OCI-LY7 (cell line): ENCODE measurements around the gene CBFA2T3. TPM values are rescaled to one million over a fixed set of nuclear protein-coding genes. Genes with fewer than 3 reads are reported as not detected.

ENCODE experiments used
- BruUV-seq: library from RNA; stranded (reverse); fragments of 400-500 nt; replicated peaks from 2 replicates; lab custom pipeline; 2021; lab: Mats Ljungman, UMichigan
- CTCF ChIA-PET: fragments of 300-600 bp; sonication (Branson Sonifier 250); formaldehyde crosslinking; loops from one replicate; lab custom pipeline; 2022; ENCODE audit warnings: antibody characterized with exemption; ENCODE audit not compliant: unreplicated experiment; lab: Charles Lee
- POLR2A ChIA-PET: fragments of 300-600 bp; sonication (Branson Sonifier 250); formaldehyde crosslinking; loops from one replicate; lab custom pipeline; 2022; ENCODE audit warnings: antibody characterized with exemption; lab: Charles Lee
- DNase-seq: peaks from one replicate; pipeline ENCODE4 v3.0.0-alpha.2; 2015; ENCODE audit warnings: low spot score
- H2AFZ ChIP-seq: fragments of 200-600 bp; sonication (generic), shearing (Covaris generic); 2 replicates; pipeline ENCODE4 v1.6.1; 2014; ENCODE audit warnings: mild to moderate bottlenecking, antibody characterized with exemption, low read length, moderate library complexity
- H3K27ac ChIP-seq: fragments of 200-600 bp; sonication (generic); 2 replicates; pipeline ENCODE4 v1.5.1; 2014; ENCODE audit warnings: mixed run types, low read depth, mild to moderate bottlenecking, moderate library complexity, low read length, inconsistent platforms; ENCODE audit not compliant: poor library complexity, severe bottlenecking
- H3K36me3 ChIP-seq: fragments of 200-600 bp; sonication (generic); 2 replicates; pipeline ENCODE4 v1.6.1; 2014; ENCODE audit warnings: mild to moderate bottlenecking, antibody characterized with exemption, low read length, moderate library complexity, mixed read lengths; ENCODE audit not compliant: insufficient read depth
- H3K4me1 ChIP-seq: fragments of 200-600 bp; sonication (generic); 2 replicates; pipeline ENCODE4 v1.5.1; 2014; ENCODE audit warnings: mild to moderate bottlenecking, low read length; ENCODE audit not compliant: insufficient read depth, poor library complexity, severe bottlenecking
- H3K4me2 ChIP-seq: fragments of 200-600 bp; sonication (generic); 2 replicates; pipeline ENCODE4 v1.6.1; 2014; ENCODE audit warnings: mild to moderate bottlenecking, low read length
- H3K4me3 ChIP-seq: fragments of 200-600 bp; sonication (generic); 2 replicates; pipeline ENCODE4 v1.5.1; 2014; ENCODE audit warnings: mild to moderate bottlenecking, low read depth, low read length; ENCODE audit not compliant: poor library complexity, severe bottlenecking
- H3K79me2 ChIP-seq: fragments of 200-600 bp; sonication (generic); 2 replicates; pipeline ENCODE4 v1.6.1; 2016; ENCODE audit warnings: low read depth, mild to moderate bottlenecking, low read length, moderate library complexity, mixed read lengths; ENCODE audit not compliant: insufficient read depth
- H3K9me2 ChIP-seq: fragments of 200-600 bp; sonication (generic); 2 replicates; pipeline ENCODE4 v1.6.1; 2016; ENCODE audit warnings: mild to moderate bottlenecking, low read length, mixed read lengths; ENCODE audit not compliant: insufficient read depth
- H3K9me3 ChIP-seq: fragments of 200-600 bp; sonication (generic); 2 replicates; pipeline ENCODE4 v1.6.1; 2014; ENCODE audit warnings: mild to moderate bottlenecking, mixed run types, low read length, mixed read lengths
- H4K20me1 ChIP-seq: fragments of 200-600 bp; sonication (generic); 2 replicates; pipeline ENCODE4 v1.6.1; 2014; ENCODE audit warnings: mild to moderate bottlenecking, antibody characterized with exemption, low read length, moderate library complexity, mixed read lengths; ENCODE audit not compliant: insufficient read depth
- CTCF ChIP-seq: fragments of 200-600 bp; sonication (generic); conservative IDR thresholded peaks from 2 replicates; pipeline ENCODE4 v1.5.1; 2014; ENCODE audit warnings: mild to moderate bottlenecking, antibody characterized with exemption, low read length, moderate library complexity, mixed read lengths
- EZH2phosphoT487 ChIP-seq: fragments of 200-600 bp; sonication (generic); IDR thresholded peaks from 2 replicates; pipeline ENCODE4 v1.6.1; 2018; ENCODE audit warnings: low read depth, borderline replicate concordance, mild to moderate bottlenecking, mixed run types, antibody characterized with exemption, low read length, moderate library complexity, mixed read lengths
- intact Hi-C: fragments of 100-400 bp; cut with micrococcal nuclease; formaldehyde crosslinking; loops from one replicate; pipeline ENCODE4 v1.10.0; 2022; ENCODE audit not compliant: unreplicated experiment
- total RNA-seq, 2 experiments: library from RNA; depleted of rRNA in 1 of 2; stranded (reverse); fragments of >200 nt in 1 of 2; shearing (Covaris generic) in 1 of 2; gene quantifications; 2 replicates each; pipeline ENCODE4 v1.2.3, GENCODE V29; 2014 to 2022

Gene CBFA2T3
- total RNA-seq, 2 experiments from 2014 or later = 1.1 to 48.0 TPM

GRCh38 chr16:88855736-88856121 lies 121.3 kb downstream of the CBFA2T3 start:
- Histone ChIP-seq H3K36me3 (peaks cover 20% of the 10 kb centered on the region; the same call in 1 of the 2 replicates), H3K79me2 (no peaks in the 10 kb centered on the region; the same call in 1 of the 2 replicates), H3K4me2 (peak overlapping the region; percentile 58), H3K9me2 (no peaks in the 10 kb centered on the region), H2AFZ (no peak overlapping the region), H3K4me3 (peak overlapping the region; percentile 83), H3K27ac (no peak overlapping the region), H3K4me1 (peaks cover 25% of the 10 kb centered on the region), H4K20me1 (0 out of 2 replicates have a peak, but pooled peaks cover 4% of the 10 kb centered on the region), H3K9me3 (no peaks in the 10 kb centered on the region)
- POLR2A ChIA-PET = no interaction called here
- intact Hi-C loops = loop anchor here (5.0 kb wide), 1 partner anchor 112 kb away; no protein-coding TSS in a partner anchor
- CTCF ChIA-PET = no interaction called here
- no peak for DNase-seq
- no TSS peak for BruUV-seq
- TF ChIP-seq EZH2phosphoT487 = no peak

- 0 out of 2 replicates have a peak, but pooled peaks cover 4% of the 10 kb centered on the region for H4K20me1 ChIP-seq
- POLR2A ChIA-PET = no interaction called here
- H3K79me2 ChIP-seq = no peaks in the 10 kb centered on the region; the same call in 1 of the 2 replicates
- H3K4me3 ChIP-seq = no peak overlapping the region
- intact Hi-C loops = loop anchor here (5.0 kb wide), 1 partner anchor 112 kb away; no protein-coding TSS in a partner anchor
- no peak overlapping the region for H2AFZ ChIP-seq
- TSS peak; percentile 53 for BruUV-seq
- peaks cover 14% of the 10 kb centered on the region; the same call in 1 of the 2 replicates for H3K36me3 ChIP-seq
- no peaks in the 10 kb centered on the region for H3K9me2 ChIP-seq
- CTCF ChIA-PET = no interaction called here
- TF ChIP-seq EZH2phosphoT487 (no peak), CTCF (no peak)
- peaks cover 25% of the 10 kb centered on the region for H3K4me1 ChIP-seq
- no peaks in the 10 kb centered on the region for H3K9me3 ChIP-seq
- peak overlapping the region; percentile 39 for H3K4me2 ChIP-seq
- DNase-seq = no peak
- no peak overlapping the region for H3K27ac ChIP-seq
Measured at GRCh38 chr16:88855176-88855575, 121.8 kb downstream of the CBFA2T3 start.

GRCh38 chr16:88854306-88855111 lies 122.5 kb downstream of the CBFA2T3 start:
- Histone ChIP-seq H3K4me2 (peak overlapping the region; percentile 39), H3K27ac (no peak overlapping the region), H3K4me3 (no peak overlapping the region), H3K4me1 (peaks cover 25% of the 10 kb centered on the region), H4K20me1 (0 out of 2 replicates have a peak, but pooled peaks cover 4% of the 10 kb centered on the region), H3K9me2 (no peaks in the 10 kb centered on the region), H3K9me3 (no peaks in the 10 kb centered on the region), H2AFZ (no peak overlapping the region), H3K79me2 (no peaks in the 10 kb centered on the region; the same call in 1 of the 2 replicates), H3K36me3 (peaks cover 8% of the 10 kb centered on the region; the same call in 1 of the 2 replicates)
- intact Hi-C loops = loop anchor here (5.0 kb wide), 1 partner anchor 113 kb away; no protein-coding TSS in a partner anchor
- BruUV-seq = no TSS peak
- TF ChIP-seq CTCF (no peak), EZH2phosphoT487 (no peak)
- ChIA-PET POLR2A (no interaction called here), CTCF (interaction anchor here (0.6 kb wide), 1 partner anchor 61 kb away, joined by 5 read pairs; no protein-coding TSS in a partner anchor)
- DNase-seq = peak; percentile 49
